GM21825 (cell line): ENCODE data around the gene SNAI3.
A peak's percentile ranks its signal among the peaks of the same experiment; 100 is the strongest.

Experiments used
- ATAC-seq: cut with Tn5 transposase; IDR thresholded peaks from one replicate; pipeline ENCODE4 v1.9.1; 2021; ENCODE audit warnings: mild to moderate bottlenecking, moderate library complexity; ENCODE audit not compliant: unreplicated experiment

The SNAI3 gene

DNA sequence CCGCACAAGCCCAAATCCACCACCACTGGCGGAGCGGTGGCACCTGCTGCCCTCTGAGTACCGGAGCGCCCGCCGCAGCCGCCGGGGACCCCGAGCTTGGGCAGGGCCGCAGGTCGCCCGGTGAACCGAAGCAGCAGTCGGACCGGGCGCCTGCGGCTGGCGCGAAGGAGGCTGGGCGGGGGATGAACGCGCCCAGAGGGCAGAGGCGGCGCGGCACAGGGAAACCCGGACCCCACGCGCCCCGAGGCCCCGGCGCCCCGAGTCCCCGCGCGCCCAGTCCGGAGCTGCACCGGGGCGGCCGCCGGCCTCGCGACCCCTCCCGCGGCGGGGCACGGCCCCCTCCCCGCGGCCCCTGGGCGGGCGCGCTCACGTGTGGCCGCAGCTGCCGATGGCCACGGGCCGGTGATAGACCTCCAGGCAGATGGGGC lies 19.5 kb upstream of the SNAI3 start:
- peak; percentile 5 for ATAC-seq

DNA sequence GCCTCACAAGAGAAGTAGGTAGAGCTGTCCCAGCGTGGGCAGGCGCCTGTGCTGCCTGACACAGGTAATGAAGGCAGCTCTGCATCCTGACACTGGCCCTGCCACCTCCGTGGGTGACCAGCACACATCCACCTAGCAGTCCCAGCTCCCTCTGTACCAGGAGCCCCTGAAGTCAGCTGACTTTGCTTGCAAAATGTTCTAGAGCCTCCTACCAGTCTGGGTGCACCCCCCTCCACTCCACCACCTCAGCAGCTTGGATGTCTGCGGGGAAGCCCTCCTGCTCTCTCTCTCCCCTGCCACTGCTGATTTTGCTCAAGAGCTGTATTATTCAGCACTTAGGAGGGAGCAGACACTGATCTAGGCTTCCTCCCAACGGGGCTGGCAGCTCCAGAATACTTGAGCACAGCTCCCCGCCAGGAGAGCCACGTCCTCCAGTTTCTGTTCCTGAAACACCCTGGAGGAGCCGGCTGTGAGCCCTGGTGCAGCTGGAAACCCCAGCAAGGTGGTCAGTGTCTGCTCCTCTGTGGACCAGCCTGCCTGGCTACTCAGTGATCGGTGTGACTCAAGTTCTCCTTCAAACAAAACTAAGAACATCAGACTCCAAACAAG lies 18.9 kb upstream of the SNAI3 start:
- ATAC-seq, result no peak

DNA sequence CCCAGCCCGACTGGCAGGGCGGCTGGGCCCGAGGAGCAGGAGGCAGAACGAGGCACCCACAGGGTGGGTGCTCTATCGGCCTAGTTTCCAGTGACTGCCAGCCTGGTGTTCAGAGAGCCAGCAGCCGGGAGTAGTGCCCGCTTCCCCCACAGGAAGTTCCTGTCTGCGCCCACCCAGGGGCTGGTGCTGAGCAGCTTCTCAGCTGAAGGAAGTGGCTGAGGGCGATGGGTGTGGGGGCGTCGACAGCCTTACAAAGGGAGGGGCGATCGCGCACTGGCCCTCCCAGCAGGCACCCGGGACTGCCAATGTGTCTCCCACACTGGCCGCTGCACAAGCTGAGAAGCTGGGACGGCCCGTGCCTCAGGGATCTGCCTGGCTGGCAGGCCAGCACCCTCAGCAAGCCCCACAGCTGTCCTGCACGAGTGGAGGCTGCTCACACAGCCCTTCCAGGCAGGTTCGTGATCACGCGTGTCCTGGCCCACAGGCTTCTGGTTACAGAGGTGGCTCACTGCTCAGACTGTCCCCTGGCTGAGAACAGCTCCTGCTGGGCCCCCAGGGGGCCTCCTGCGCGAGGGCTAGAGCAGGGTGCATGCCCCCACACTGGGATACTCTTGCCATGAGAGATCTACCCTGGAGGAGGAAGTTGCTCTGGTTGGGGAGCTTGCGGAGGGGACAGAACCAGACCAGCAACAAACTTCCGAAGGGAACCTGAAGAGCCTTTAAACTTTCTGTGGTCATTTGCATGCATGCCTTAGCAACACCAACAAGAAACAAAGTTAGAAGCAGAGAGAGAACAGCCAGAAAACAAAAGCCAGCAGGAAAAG lies 17.4 kb upstream of the SNAI3 start:
- no peak for ATAC-seq

DNA sequence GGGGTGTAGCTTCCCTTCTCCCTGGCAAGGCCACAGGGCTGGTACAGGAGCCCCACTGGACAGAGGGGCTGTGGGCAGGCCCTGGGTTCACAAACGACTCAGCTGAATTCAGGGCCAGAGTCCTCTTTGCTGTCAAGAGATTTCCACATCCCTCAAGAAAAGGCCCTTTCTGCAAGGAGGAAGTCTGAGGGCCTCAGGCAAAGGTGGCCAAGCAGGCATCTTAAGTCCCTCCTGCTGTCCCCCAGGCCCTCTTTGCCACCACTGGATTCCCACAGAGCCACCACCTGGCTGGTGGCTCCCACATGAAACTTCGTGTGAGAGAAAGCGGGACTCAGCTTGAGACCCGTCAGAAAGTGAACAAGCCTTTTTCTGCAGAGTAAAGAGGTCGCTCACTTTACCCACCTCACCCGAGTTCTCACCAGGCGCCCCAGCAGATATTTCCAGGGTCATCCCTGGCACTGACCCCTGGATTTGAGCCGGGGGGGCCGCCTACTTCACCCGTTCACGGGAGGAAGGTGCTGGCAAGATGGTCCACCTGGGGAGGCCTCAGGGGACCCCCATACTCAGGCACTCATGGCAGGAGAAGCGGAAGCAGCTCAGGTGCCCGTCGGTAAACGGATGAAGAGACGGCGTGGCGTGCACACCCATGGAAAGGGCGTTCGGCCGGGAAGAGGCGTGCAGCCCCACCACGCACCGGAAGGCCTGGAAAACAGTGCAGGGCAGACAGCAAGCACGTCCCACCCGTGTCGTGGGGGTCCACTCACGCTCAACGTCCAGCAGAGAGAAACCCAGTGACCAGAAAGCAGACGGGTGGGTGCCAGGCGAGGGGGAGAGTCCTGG lies 16.3 kb upstream of the SNAI3 start:
- no peak for ATAC-seq

DNA sequence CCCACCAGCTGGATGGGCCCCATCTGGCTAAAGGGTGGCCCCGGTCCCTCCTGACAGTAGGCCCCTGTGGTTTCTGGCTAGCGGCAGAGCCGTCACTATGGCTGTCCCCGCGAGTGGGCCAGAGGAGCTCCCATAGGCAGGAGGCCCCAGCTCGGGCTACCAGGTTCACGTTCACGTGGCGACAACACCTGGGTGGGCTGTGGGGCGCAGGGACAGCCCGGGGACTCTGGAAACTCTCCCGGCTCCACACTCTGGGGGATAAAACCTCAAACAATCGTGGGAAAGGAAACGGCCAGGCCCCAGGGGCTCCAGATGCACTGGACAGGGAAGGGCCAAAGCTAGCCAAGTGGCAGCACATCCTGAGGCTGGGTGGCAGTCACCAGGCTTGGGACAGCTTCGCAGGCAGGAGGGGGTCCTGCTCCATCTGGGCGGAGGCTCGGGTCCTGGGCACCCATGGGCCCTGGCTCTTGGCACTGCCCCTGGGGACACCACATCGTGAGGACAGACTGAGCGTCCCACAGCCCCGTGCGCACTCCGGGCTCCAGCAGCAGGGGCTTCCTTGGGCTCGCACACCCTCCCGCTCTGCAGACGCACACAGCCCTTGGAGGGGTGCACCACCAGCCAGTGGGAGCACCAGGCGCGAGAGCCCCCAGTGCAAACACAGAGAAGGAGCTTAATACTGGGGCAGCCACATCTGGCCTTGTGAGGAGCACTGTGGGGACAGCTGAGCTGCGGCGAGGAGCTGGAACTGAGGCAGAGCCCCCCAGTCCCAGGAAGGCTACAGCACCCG lies 15.5 kb upstream of the SNAI3 start:
- ATAC-seq, result no peak

DNA sequence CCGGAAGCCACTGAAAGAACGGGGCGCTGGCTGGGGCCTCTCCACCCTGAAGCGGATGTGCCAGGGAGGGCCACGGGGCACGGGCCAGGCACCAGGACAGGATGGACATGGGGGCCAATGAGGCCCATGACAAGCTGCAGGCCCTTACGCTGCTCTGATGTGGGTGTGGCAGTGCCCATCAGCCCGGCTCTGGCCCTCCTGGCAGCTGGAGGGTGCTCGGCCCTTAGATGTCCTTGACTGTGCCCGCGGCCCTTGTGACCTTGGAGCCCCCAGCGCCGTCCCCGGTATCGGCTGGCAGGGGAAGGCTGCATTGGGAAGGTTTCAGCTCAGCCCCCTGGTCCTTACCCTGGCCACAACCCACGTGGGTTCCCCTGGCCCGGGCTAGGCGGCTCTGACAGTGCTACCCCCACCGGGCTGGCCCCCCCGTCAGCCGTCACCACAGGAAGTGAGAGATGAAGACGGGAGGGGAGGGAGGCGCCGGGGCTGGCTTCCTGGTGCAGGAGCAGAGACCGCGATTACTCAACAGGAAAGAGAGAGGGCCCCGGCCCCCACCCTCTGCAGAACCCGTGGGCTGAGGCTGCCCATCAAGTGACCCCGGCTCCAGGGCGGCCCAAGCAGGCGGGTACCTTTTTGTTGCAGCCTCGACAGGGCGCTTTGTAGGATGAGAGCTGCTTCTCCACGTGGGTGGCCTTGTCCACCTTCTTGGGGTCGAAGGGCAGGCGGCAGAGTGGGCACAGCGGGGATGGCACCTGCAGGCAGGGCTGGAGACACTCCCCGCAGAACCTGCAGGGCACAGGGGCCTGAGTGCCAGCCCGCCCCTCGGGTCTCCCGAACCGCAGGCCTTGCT lies 14.6 kb upstream of the SNAI3 start:
- ATAC-seq, result peak; percentile 50

DNA sequence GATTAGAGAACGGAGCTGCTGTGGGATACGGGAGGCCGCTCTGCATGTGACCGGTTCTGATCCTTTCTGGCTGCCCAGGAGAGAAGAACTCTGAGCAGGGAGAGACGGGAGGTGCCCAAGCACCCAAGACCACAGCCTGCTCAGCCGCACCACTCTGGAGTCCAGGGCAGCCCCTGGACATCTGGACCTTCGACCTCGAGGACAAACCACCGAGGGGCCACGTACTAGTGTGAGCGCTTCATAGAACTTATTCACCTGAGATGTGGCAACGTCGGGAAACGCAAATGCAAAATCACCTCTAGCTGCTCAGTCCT lies 14.0 kb upstream of the SNAI3 start:
- ATAC-seq, result no peak

DNA sequence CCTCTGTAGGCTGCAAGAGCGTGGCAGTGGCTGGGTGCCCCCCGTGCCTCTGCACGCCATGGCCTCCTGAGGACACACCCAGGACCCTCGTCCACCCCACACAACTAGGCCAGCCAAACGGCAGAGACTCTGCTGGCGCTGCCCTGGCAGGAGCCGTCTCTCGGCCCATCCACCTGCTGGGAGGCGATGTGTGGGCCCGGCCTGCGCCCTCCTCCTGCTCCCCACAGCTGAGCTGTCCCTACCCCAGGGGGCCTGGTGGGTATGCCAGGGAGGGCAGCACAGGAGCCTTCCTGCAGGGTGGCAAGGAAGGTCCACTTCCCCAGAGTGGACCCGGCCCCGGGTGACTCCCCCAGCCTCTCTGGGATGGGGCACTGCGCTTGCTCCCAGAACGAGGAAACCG lies 12.9 kb upstream of the SNAI3 start:
- no peak for ATAC-seq

DNA sequence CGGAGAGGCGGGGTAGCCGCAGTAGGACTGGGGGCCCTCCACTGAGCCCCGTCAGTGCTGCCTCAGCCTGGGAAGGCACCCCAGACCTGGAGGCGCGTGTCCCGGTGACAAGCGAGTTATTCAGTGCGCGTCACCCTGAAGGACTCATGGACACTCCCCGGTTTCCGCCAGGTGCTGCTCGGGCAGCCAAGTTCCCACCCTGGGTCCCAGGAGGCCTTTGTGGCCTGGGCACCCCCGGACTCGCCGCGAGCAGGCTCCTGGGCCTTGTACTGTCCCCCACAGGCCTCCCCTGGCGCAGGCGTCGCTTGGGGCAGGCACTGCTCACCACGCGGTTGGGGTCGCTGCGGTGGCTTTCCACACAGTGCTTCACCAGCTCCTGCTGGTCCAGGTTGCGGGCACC lies 12.3 kb upstream of the SNAI3 start:
- no peak for ATAC-seq

DNA sequence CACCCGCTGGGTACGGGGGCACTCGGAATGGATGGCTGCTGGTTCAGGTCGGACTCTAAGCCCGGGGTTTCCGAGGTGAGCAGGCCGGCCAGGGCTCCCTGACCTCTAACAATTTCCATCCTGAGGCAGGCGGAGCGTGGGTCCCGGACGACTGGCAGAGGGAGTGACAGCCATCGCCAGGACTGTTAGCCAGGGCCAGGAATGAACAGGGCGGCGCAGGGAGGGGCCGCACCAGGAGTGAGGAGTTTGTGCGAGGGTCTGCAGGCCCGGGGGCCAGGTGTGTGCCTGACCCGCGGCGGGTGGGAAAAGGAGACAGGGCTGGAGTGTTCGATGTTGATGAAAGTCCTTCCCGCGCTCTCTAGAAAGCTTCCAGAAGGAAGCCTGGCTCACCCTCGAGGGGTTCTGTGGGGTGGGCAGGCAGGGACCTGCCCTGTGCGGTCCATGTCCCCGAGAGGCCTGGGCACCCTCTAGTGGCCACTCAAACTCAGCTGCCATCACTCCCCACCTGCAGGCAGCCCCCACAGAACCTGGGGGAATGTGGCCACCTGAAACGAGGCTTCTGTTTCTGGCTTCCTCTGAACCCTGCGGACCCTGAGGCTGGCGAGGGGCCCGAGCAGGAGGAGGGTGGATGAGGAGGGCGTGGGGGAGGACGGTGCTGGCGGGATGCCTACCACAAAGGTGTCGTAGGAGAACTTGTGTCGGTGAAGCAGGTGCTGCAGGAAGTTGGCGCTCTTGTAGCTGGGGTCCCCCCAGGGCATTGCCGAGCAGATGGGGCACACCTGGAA lies 11.7 kb upstream of the SNAI3 start:
- no peak for ATAC-seq

DNA sequence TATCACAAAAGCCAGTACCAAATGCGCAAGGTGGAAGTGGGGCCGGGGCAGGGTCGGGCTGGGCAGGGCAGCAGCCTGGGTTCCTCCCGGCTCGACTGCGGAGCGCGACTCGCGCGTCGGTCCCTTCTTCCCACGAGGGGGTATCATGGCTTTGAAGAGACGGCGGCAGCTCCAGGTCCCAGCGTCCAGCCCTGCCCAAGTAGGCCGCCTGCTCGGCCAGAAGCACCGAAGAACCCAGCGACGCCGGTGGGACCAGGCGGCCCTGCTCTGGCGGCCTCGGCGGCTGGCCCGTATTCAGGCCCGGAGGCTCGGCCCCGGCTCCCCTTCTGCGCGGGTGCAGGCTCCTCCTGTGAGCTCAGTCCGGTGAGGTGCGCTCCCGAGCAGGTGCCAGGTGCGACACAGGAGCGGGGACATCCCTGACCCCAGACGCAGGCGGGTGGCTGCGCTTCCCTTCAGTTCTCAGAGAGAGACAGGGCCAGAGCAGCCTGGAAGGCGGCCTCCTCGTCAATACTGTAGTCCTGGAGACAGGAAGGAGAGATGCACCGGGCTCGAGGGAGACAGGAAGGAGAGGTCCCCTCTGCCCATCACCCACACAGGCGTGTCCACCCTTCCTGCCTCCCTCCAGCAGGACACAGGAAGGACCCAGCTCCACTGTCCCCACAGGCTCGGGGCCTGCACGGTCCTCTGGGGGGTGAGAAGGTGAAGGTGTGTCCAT lies 11.0 kb upstream of the SNAI3 start:
- ATAC-seq, result no peak

DNA sequence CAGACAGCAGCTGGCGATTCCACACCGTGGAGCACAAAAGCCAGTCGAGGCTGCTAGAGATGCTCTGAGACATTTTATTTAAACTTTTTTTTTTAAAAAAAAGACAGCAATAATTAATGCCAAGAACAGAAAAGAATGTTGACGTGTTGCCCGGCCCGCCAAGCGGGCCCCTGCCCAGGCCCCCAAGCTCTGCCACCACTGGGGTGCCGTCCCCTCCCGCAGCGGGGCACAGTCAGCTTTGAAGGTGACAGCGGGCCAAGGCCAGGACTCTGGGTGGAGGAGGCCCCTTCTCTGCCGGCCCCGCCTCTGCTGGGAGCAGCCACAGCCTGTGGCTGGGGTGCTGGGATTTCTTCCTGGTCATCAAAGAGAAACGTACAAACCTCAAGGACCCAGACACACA lies 10.1 kb upstream of the SNAI3 start:
- no peak for ATAC-seq

DNA sequence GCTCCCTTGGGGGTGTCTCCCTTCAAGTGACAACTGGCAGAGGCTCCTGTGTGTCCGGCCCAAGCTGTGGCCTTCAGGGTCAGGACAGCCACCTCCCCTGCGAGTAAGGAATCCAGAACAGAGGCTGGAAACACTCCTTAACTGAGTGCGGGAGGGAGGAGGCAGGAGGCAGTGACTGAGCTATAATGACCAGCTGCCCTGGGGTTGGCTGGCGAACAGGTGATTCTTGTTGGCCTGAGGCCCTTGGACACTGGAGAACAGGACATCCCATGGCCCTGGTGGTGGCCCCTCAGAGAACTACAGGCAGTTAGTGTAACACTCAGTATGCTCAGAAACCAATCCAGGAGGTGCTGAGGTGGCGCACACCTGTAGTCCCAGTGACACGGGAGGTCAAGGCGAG lies 9.4 kb upstream of the SNAI3 start:
- ATAC-seq, result no peak

DNA sequence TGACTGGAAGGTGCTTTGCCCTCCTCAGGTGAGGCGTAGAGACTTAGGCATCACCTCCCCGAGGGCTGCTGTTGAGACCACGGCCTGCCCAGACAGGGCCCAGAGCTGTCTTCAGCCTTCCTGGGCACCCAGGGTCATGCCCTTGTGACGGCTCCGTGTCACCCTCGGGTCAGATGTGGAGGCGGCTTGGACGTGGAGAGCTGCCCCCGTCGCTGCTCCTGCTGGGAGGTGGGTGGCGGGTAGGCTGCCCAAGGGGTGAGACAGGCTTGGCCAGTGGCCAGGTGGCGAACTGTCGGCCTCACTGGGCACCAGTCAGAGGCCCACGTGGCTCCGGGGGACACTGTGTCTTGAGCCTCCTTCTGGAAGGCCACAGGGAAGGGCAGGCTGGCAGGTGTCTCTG lies 8.9 kb upstream of the SNAI3 start:
- no peak for ATAC-seq

DNA sequence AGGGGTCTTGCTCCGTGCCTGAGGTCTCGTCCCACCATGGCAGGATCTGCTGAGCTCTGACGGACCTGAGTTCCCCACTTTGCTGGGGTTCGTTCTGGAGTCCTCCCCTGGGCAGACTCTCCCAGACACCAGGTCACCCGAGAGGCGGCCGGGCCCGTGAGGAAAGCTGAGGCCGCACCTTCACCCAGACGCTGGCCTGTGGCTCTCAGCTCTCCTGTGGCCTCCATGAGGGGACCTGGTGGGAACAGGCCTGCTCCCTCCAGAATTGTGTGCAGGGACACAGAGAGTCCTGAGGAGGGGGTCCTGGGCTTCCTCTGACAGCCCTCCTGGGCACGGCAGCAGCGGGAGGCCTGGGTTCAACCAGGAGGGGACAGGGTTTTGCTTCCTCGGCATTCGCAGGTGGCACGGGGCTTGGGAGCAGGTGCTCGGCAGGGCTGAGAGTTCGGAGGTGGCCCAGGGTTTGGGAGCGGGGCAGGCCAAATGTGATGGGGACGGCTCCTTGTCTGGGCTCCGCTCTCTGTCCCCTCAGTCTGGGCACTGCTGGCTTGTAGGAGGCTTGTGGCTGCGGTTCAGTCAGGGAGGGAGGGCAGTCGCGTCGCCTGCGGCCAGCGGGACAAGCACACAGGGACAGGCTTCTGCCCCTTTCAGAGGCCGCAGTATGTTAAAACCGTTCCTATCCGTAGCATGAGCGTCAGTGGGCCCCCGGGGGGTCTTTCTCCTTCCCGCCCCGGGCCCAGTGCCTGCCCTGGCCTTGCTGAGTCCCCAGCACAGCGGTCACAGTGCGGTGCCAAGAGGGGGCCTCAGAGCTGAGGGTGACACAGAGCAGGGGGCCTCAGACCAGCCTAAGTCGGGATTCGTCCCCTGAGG lies 8.1 kb upstream of the SNAI3 start:
- ATAC-seq, result no peak

DNA sequence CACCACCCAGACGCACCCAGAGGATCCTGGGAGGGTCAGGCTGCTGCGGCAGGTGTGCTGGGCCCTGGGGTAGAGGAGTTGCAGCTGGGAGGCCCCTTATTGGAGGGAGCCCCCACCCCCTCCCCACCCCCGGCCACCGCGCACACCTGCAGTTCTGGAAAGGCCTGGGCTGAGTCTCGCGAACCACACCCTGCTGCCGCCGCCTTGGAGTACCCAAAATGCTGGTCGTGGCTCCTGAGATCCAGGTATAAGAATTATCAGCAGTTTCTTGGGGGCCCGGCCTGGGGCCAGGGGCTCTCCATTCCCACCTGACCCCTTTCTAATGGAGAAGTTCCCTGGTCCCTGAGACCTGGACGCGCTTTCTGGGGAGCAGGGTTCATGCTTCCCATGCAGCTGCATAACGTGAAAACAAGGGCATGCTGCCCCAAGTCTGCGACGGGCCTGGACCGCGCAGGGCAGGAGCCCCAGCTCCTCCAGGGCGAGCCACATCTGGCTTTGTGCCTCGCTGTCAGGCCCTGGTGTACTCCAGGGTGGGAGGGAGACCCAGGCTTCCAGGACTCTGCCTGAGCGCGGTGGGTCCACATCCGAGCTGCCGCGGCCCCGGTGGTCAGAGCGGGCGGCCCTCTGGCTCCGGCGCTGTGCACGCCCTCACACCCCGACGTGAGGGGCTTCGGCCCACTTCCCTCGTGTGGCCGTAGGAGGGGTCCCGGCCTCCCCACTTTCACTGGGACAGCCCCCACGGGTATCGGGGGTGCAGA lies 7.3 kb upstream of the SNAI3 start:
- no peak for ATAC-seq

DNA sequence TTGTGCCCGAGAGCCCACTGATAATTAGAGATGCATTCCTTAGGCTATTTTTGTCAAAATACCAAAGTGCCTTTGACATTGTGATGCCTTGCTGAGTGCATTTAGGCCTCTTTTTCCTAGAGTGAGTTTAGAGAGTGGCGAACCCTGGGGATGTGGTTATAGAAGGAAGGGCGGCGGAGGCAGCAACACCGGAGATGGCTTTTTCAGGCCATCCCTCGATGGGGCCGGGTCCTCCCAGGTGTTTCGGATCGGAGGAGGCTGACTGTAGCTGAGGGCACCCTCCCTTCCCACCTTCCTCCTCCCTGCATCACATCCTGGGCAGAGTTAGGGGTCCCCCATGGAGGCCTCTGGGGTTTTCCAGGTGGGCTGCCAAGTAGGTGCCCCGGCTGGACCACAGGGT lies 6.6 kb upstream of the SNAI3 start:
- ATAC-seq, result no peak
